Measurements from ENCODE around the gene KRT20. TPM values are rescaled to one million over a fixed set of nuclear protein-coding genes. Genes with fewer than 3 reads are reported as not detected.
"Not testable (repeated sequence)": the region's sequence is repeated elsewhere in the genome, so short reads cannot be mapped to it uniquely, and the experiment has no call there.

Gene KRT20
- total RNA-seq, result not detected in 2 replicates

GRCh38 chr17:40884708-40885512 lies at the start of gene KRT20:
KRT20 (minus strand) TSS chr17:40885242; CDS start chr17:40885185, 57 bp downstream.
- no peak for DNase-seq (ENCODE audit: low read depth in 2 of 2)

GRCh38 chr17:40932608-40933007 lies 47.6 kb upstream of the KRT20 start:
- DNase-seq (ENCODE audit: low read depth in 2 of 2), result no peak

GRCh38 chr17:40931311-40931710 lies 46.3 kb upstream of the KRT20 start:
- peak; percentile 19 to 32 for DNase-seq (ENCODE audit: low read depth in 2 of 2)

- no peak for DNase-seq (ENCODE audit: low read depth in 2 of 2)
Observed at GRCh38 chr17:40926341-40926740, 41.3 kb upstream of the KRT20 start.

GRCh38 chr17:40922239-40922638 lies 37.2 kb upstream of the KRT20 start:
- DNase-seq (ENCODE audit: low read depth in 2 of 2), result peak; percentile 41 to 82

- DNase-seq (ENCODE audit: low read depth in 2 of 2), result no peak
Observed at GRCh38 chr17:40921026-40921425, 36.0 kb upstream of the KRT20 start.

GRCh38 chr17:40917116-40917515 lies 32.1 kb upstream of the KRT20 start:
- not testable (repeated sequence) for DNase-seq (ENCODE audit: low read depth in 2 of 2)

- DNase-seq (ENCODE audit: low read depth in 2 of 2), result no peak
Observed at GRCh38 chr17:40916366-40916765, 31.3 kb upstream of the KRT20 start.

GRCh38 chr17:40915721-40916256 lies 30.7 kb upstream of the KRT20 start:
- DNase-seq (ENCODE audit: low read depth in 2 of 2), result no peak

- DNase-seq (ENCODE audit: low read depth in 2 of 2), result peak in 1 of 2 donors; percentile 16
Observed at GRCh38 chr17:40915199-40915661, 30.2 kb upstream of the KRT20 start.

- no peak for DNase-seq (ENCODE audit: low read depth in 2 of 2)
Observed at GRCh38 chr17:40914075-40914855, 29.2 kb upstream of the KRT20 start.

GRCh38 chr17:40912486-40913210 lies 27.6 kb upstream of the KRT20 start:
- peak in 1 of 2 donors; percentile 15 for DNase-seq (ENCODE audit: low read depth in 2 of 2)

- DNase-seq (ENCODE audit: low read depth in 2 of 2), result no peak
Observed at GRCh38 chr17:40910441-40910841, 25.4 kb upstream of the KRT20 start.

- no peak for DNase-seq (ENCODE audit: low read depth in 2 of 2)
Observed at GRCh38 chr17:40909755-40910154, 24.7 kb upstream of the KRT20 start.

- DNase-seq (ENCODE audit: low read depth in 2 of 2), result peak; percentile 66 to 92
Observed at GRCh38 chr17:40909351-40909750, 24.3 kb upstream of the KRT20 start.

GRCh38 chr17:40906613-40907012 lies 21.6 kb upstream of the KRT20 start:
- no peak for DNase-seq (ENCODE audit: low read depth in 2 of 2)

GRCh38 chr17:40905370-40905769 lies 20.3 kb upstream of the KRT20 start:
- DNase-seq (ENCODE audit: low read depth in 2 of 2), result no peak

GRCh38 chr17:40903129-40903847 lies 18.2 kb upstream of the KRT20 start:
- no peak for DNase-seq (ENCODE audit: low read depth in 2 of 2)

- DNase-seq (ENCODE audit: low read depth in 2 of 2), result no peak
Observed at GRCh38 chr17:40902498-40902897, 17.5 kb upstream of the KRT20 start.

- no peak for DNase-seq (ENCODE audit: low read depth in 2 of 2)
Observed at GRCh38 chr17:40901981-40902474, 17.0 kb upstream of the KRT20 start.
